Prostate gland (tissue), 2 donors: ENCODE measurements around the gene TREM2. TPM values are rescaled to one million over a fixed set of nuclear protein-coding genes. Genes with fewer than 3 reads are reported as not detected.

Source experiments
- DNase-seq: peaks from one replicate; pipeline ENCODE4 v3.0.0-alpha.2; 2019; ENCODE audit warnings: low spot score
- H3K27ac ChIP-seq, 2 donors: fragments of 200-600 bp; sonication (generic); 2 replicates each; pipeline ENCODE4 v1.5.1; 2017 to 2019
- H3K27me3 ChIP-seq: fragments of 200-600 bp; sonication (generic); replicated peaks from 2 replicates; pipeline ENCODE4 v1.5.1; 2019; ENCODE audit not compliant: insufficient read depth
- H3K36me3 ChIP-seq, 2 donors: fragments of 200-600 bp; sonication (generic); 1 replicate in 1 of 2; 2 replicates in 1 of 2; pipeline versions ENCODE4 v1.5.1 to v1.8.1; 2017 to 2019
- H3K4me1 ChIP-seq: fragments of 200-600 bp; sonication (generic); replicated peaks from 2 replicates; pipeline ENCODE4 v1.5.1; 2019
- H3K4me3 ChIP-seq, 2 donors: fragments of 200-600 bp; sonication (generic); 2 replicates each; pipeline ENCODE4 v1.5.1; 2017 to 2019
- H3K9me3 ChIP-seq: fragments of 200-600 bp; sonication (generic); 2 replicates; pipeline ENCODE4 v1.5.1; 2017
- CTCF ChIP-seq, 4 experiments: fragments of 200-600 bp in 2 of 4; fragments of 450-650 bp in 2 of 4; sonication (generic) in 2 of 4; IDR thresholded peaks; 1 replicate in 3 of 4; 2 replicates in 1 of 4; pipeline ENCODE4 v1.5.1; 2016 to 2019; ENCODE audit warnings: antibody characterized with exemption in 4 of 4, mild to moderate bottlenecking in 2 of 4, moderate library complexity in 2 of 4
- POLR2A ChIP-seq: fragments of 450-650 bp; IDR thresholded peaks from one replicate; pipeline ENCODE4 v1.6.1; 2016; ENCODE audit warnings: antibody characterized with exemption, mild to moderate bottlenecking
- POLR2AphosphoS5 ChIP-seq: sonication (generic); formaldehyde crosslinking; IDR thresholded peaks from one replicate; pipeline ENCODE4 v1.6.1; 2017; ENCODE audit warnings: antibody characterized with exemption
- WGBS: methylation state at CpG from one replicate; pipeline ENCODE4 v1.1.5; 2018; 5-methylcytosine and 5-hydroxymethylcytosine counted together
- intact Hi-C: fragments of 100-400 bp; cut with DNase I; formaldehyde crosslinking; loops from one replicate; pipeline ENCODE4 v1.14.2; 2022
- total RNA-seq, 2 donors: library from RNA; depleted of rRNA; stranded (reverse); fragments of >200 nt; gene quantifications; one replicate each; pipeline ENCODE4 v1.1.0, GENCODE V29; 2016

The TREM2 gene
- total RNA-seq, result 1 to 10 TPM; 6.8 to 8.1 TPM

- H3K4me1 ChIP-seq, result no peaks in the 10 kb centered on the region
- intact Hi-C loops, result no loop called here
- 70% methylated on average over 10 of the region's 10 CpGs for WGBS
- no peak for DNase-seq
- no peaks in the 10 kb centered on the region for H3K9me3 ChIP-seq
- TF ChIP-seq POLR2AphosphoS5, result no peak
- TF ChIP-seq POLR2A, result no peak
- no peak for TF ChIP-seq CTCF (IDR thresholded peaks at IDR 0.05)
- no peaks in the 10 kb centered on the region for H3K36me3 ChIP-seq
- no peaks in the 10 kb centered on the region for H3K27me3 ChIP-seq
- no peak within 1 kb of the TSS for H3K27ac ChIP-seq
- no peak within 1 kb of the TSS for H3K4me3 ChIP-seq
Measured at GRCh38 chr6:41162687-41163418, at the start of gene TREM2. TSS of gene TREM2 (minus strand) at chr6:41163116. CDS start at chr6:41163082, 34 bp downstream.

GRCh38 chr6:41209547-41210320, 46.8 kb upstream of the TREM2 start:
- no peaks in the 10 kb centered on the region for H3K4me1 ChIP-seq
- no peak for DNase-seq
- 88% methylated on average over 5 of the region's 5 CpGs for WGBS
- no peak overlapping the region for H3K27ac ChIP-seq
- intact Hi-C loops, result no loop called here
- H3K36me3 ChIP-seq, result no peaks in the 10 kb centered on the region
- no peaks in the 10 kb centered on the region for H3K9me3 ChIP-seq
- TF ChIP-seq POLR2AphosphoS5 (no peak), POLR2A (no peak), CTCF (IDR thresholded peaks at IDR 0.05) (no peak)
- no peaks in the 10 kb centered on the region for H3K27me3 ChIP-seq
- no peak overlapping the region for H3K4me3 ChIP-seq

GRCh38 chr6:41208439-41209106, 45.7 kb upstream of the TREM2 start:
- Histone ChIP-seq H3K9me3 (no peaks in the 10 kb centered on the region), H3K36me3 (no peaks in the 10 kb centered on the region), H3K4me3 (no peak overlapping the region), H3K27me3 (no peaks in the 10 kb centered on the region), H3K27ac (no peak overlapping the region), H3K4me1 (no peaks in the 10 kb centered on the region)
- no peak for DNase-seq
- 92% methylated on average over 7 of the region's 7 CpGs for WGBS
- intact Hi-C loops, result no loop called here
- no peak for TF ChIP-seq CTCF (IDR thresholded peaks at IDR 0.05)
- no peak for TF ChIP-seq POLR2A
- no peak for TF ChIP-seq POLR2AphosphoS5

GRCh38 chr6:41204156-41204555, 41.2 kb upstream of the TREM2 start:
- no peak for DNase-seq
- no peaks in the 10 kb centered on the region for H3K36me3 ChIP-seq
- no peaks in the 10 kb centered on the region for H3K27me3 ChIP-seq
- intact Hi-C loops, result no loop called here
- H3K27ac ChIP-seq, result no peak overlapping the region
- H3K9me3 ChIP-seq, result no peaks in the 10 kb centered on the region
- 66% methylated on average over 1 of the region's 1 CpG for WGBS
- H3K4me1 ChIP-seq, result no peaks in the 10 kb centered on the region
- no peak overlapping the region for H3K4me3 ChIP-seq
- TF ChIP-seq CTCF (IDR thresholded peaks at IDR 0.05) (no peak), POLR2A (no peak), POLR2AphosphoS5 (no peak)
